Measurements from ENCODE around the gene TMOD3.

Gene TMOD3

DNA sequence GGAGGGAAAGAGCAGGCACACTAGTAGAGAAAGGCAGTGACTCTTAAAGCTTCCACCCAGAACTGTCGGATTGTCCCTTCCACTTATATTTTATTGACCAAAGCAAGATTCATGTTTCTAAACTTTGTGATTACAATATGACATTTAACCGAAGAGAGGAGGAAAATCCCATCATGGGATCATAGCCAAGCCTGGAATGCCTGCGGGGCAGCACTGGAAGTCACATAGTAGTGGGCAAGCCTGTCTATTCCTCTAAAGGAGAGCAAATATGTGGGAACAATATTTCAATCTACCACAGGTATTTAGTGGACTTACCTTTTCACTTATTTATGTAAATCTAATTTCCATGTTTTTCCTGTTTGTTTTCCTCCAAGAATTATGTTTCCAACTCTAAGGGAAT, 3.8 kb upstream of the TMOD3 start:
- no peak for DNase-seq (ENCODE audit: low read depth)
- TF ChIP-seq, protein P1, sequence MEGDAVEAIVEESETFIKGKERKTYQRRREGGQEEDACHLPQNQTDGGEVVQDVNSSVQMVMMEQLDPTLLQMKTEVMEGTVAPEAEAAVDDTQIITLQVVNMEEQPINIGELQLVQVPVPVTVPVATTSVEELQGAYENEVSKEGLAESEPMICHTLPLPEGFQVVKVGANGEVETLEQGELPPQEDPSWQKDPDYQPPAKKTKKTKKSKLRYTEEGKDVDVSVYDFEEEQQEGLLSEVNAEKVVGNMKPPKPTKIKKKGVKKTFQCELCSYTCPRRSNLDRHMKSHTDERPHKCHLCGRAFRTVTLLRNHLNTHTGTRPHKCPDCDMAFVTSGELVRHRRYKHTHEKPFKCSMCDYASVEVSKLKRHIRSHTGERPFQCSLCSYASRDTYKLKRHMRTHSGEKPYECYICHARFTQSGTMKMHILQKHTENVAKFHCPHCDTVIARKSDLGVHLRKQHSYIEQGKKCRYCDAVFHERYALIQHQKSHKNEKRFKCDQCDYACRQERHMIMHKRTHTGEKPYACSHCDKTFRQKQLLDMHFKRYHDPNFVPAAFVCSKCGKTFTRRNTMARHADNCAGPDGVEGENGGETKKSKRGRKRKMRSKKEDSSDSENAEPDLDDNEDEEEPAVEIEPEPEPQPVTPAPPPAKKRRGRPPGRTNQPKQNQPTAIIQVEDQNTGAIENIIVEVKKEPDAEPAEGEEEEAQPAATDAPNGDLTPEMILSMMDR (conservative IDR thresholded peaks at IDR 0.05; ENCODE audit: control insufficient read depth, insufficient read depth, low read depth, low read length) = no peak
- no peak overlapping the region for H3K4me3 ChIP-seq (ENCODE audit: control insufficient read depth, low read depth, low read length)

DNA sequence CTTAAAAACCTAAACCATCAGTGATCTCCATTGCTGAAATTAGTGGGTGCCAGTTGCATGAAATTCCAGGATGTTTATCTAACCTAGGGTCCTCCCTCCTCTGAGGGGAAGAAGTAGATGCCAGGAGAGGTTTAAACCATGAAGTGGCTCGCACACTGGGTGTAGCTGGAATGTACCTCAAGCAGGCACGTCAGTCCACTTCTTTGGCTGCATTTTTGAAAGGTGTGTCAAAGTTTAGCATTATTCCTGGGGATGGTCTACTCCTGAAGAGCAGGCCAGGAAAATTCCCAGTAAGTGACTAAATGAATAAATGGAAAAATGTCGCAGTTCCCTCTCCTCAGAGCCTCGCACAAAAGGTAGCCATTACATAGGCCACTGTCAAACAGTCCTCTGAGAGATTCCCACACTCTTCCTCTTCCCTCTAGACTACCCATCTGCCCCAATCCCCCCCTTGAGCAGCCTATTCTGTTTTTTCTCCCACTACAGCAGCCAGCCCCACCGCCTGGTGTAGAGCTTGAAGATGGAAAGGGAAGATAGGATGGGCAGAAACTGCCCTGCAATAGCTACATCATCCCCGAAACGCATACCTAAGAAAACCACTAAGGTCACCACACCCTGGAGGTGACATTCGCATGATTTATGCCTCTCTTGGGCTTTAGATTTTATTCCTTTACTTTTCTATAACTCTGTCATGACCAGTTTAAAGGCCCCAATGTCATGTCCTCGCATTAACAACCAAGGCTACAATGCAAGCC, 655 bp upstream of the TMOD3 start:
- H3K4me3 ChIP-seq (ENCODE audit: control insufficient read depth, low read depth, low read length) = peak overlapping the region; percentile 91
- DNase-seq (ENCODE audit: low read depth) = no peak
- TF ChIP-seq, protein P1 (conservative IDR thresholded peaks at IDR 0.05; ENCODE audit: control insufficient read depth, insufficient read depth, low read depth, low read length) = no peak

DNA sequence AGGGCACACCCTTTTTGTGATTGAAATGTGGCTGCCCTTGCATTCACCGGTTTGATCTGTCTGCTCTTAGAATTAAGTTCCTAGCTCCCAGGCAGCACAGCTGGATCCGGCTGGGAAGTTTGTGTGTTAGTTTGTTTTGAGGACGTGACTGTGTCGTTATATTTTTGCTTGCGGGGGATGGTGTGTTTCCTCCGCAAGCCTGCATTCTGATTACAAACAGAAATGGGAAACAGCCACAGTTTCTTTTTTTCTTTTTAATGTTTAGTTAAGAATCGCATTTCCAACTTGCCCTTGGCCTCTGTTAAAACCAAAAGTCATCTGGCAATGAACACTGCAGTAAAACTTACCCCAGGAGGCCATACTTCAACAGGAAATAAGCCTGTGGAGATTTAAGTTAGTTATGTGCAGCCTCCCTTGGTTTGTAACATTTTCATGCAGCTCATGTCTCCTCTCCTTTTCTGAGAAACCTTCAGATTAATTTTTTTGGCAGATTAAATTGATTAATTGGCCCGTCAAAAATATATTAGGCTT, 888 bp downstream of the TMOD3 start:
- H3K4me3 ChIP-seq (ENCODE audit: control insufficient read depth, low read depth, low read length) = peak overlapping the region; percentile 91
- DNase-seq (ENCODE audit: low read depth) = peak; percentile 41
- TF ChIP-seq, protein P1 (conservative IDR thresholded peaks at IDR 0.05; ENCODE audit: control insufficient read depth, insufficient read depth, low read depth, low read length) = no peak

DNA sequence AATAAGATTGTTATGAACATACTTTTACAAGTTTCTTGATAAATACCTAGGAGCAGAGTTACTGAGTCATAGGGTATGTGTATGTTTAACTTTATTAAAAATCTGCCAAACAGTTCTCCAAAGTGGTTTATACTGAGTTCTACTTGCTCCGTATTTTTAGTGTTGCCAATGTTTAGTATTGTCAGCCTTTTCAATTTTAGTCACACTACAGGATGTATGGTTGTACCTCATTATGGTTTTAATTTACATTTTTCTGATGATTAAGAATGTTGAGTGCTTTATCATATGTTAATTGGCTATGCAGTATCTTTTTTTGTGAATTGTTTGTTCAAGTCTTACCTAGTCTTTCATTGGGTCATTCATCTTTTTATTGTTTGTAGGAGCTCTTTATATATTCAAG, 4.3 kb downstream of the TMOD3 start:
- no peak for DNase-seq (ENCODE audit: low read depth)
- no peak overlapping the region for H3K4me3 ChIP-seq (ENCODE audit: control insufficient read depth, low read depth, low read length)
- TF ChIP-seq, protein P1 (conservative IDR thresholded peaks at IDR 0.05; ENCODE audit: control insufficient read depth, insufficient read depth, low read depth, low read length) = no peak

DNA sequence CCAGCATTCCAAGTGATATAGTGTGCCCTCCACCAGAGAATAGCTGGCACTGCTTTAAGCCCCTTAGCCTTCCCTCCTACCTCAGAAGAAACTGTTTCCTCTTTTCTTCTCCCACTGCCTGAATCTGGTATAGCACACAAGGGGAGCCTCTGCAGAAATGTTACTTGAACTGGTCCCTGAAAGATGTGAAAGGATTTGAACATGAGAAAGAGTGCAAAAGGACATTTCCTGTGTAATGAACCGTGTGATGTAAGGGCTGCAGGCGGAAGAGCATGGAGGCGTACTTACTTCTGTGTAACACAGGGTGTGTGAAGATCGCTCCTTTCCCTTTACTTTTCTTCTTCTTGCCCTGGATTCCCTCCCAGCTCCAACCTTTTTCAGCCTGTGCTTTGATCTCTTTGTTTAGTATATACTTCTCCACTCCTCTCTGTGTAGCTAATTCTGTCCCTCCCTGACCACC, 8.4 kb downstream of the TMOD3 start:
- no peak overlapping the region for H3K4me3 ChIP-seq (ENCODE audit: control insufficient read depth, low read depth, low read length)
- TF ChIP-seq, protein P1 (conservative IDR thresholded peaks at IDR 0.05; ENCODE audit: control insufficient read depth, insufficient read depth, low read depth, low read length) = no peak
- DNase-seq (ENCODE audit: low read depth) = no peak

DNA sequence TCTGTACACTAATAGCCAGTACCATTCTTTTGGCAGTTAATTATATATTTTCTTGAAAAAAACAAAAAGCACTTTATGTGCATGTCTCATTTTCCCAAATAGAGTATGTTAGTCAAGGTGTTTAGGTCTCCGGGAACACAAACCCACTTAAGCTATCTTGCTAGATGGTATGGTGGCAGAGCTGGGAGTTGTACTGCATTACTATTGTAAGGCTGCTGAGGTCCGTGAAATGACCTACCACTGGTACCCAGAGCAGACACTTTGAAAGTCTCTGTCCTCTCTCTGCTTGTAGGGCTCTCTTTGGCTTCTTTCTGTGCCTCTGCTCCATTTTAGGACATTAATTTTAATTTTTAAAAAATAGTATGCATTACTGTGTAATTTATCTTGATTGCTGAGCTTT, 8.8 kb downstream of the TMOD3 start:
- no peak overlapping the region for H3K4me3 ChIP-seq (ENCODE audit: control insufficient read depth, low read depth, low read length)
- TF ChIP-seq, protein P1 (conservative IDR thresholded peaks at IDR 0.05; ENCODE audit: control insufficient read depth, insufficient read depth, low read depth, low read length) = no peak
- no peak for DNase-seq (ENCODE audit: low read depth)

Data from fibroblast of mammary gland (primary cell).